OCI-LY3 (cell line): ENCODE data around the gene FOXA1.

ENCODE experiments used
- H2AFZ ChIP-seq: fragments of 200-600, 300-600 bp; shearing (Covaris generic); 2 replicates; pipeline ENCODE4 v1.6.0; 2014; ENCODE audit warnings: antibody characterized with exemption, low read depth, low read length
- H3K27ac ChIP-seq: fragments of 200-600, 300-600 bp; sonication (generic); 2 replicates; pipeline ENCODE4 v1.5.1; 2014; ENCODE audit warnings: mild to moderate bottlenecking, low read length, moderate library complexity, mixed read lengths
- H3K27me3 ChIP-seq: fragments of 200-600, 300-600 bp; sonication (generic); 2 replicates; pipeline ENCODE4 v1.6.1; 2014; ENCODE audit warnings: low read depth, low read length, mixed read lengths
- H3K36me3 ChIP-seq: fragments of 200-600, 300-600 bp; sonication (generic); replicated peaks from 2 replicates; pipeline ENCODE3; 2014; ENCODE audit warnings: low read depth, low read length, mixed read lengths
- H3K4me1 ChIP-seq: fragments of 300-600, 200-600 bp; sonication (generic); 2 replicates; pipeline ENCODE4 v1.6.1; 2014; ENCODE audit warnings: low read length, mixed read lengths
- H3K4me2 ChIP-seq: fragments of 200-600, 300-600 bp; sonication (generic); 2 replicates; pipeline ENCODE4 v1.6.1; 2014; ENCODE audit warnings: low read length, mixed read lengths
- H3K4me3 ChIP-seq: fragments of 300-600, 200-600 bp; sonication (generic); 2 replicates; pipeline ENCODE4 v1.5.1; 2014; ENCODE audit warnings: antibody characterized with exemption, mild to moderate bottlenecking, low read length, moderate library complexity
- H3K79me2 ChIP-seq: fragments of 300-600, 200-600 bp; shearing (Covaris generic); 2 replicates; pipeline ENCODE4 v1.6.1; 2014; ENCODE audit warnings: mild to moderate bottlenecking, low read length, mixed read lengths
- H3K9ac ChIP-seq: fragments of 300-600, 200-600 bp; shearing (Covaris generic); 2 replicates; pipeline ENCODE4 v1.6.0; 2014; ENCODE audit warnings: mild to moderate bottlenecking, low read length, moderate library complexity
- H3K9me3 ChIP-seq: fragments of 200-600, 300-600 bp; shearing (Covaris generic); 2 replicates; pipeline ENCODE4 v1.6.1; 2014; ENCODE audit warnings: low read length, mixed read lengths; ENCODE audit not compliant: insufficient read depth
- H4K20me1 ChIP-seq: fragments of 200-600, 300-600 bp; sonication (generic); 2 replicates; pipeline ENCODE4 v1.6.1; 2016; ENCODE audit warnings: low read length, mixed read lengths; ENCODE audit not compliant: insufficient read depth
- EZH2phosphoT487 ChIP-seq: fragments of 200-600 bp; shearing (Covaris generic); IDR thresholded peaks from 2 replicates; pipeline ENCODE4 v1.6.1; 2018; ENCODE audit warnings: antibody characterized with exemption, mixed run types, low read depth
- TF ChIP-seq, protein P1 (sequence below): fragments of 200-600, 300-600 bp; sonication (generic); IDR thresholded peaks from 2 replicates; pipeline ENCODE4 v1.5.1; 2014; ENCODE audit warnings: antibody characterized with exemption, low read length, low read depth

Gene FOXA1

DNA sequence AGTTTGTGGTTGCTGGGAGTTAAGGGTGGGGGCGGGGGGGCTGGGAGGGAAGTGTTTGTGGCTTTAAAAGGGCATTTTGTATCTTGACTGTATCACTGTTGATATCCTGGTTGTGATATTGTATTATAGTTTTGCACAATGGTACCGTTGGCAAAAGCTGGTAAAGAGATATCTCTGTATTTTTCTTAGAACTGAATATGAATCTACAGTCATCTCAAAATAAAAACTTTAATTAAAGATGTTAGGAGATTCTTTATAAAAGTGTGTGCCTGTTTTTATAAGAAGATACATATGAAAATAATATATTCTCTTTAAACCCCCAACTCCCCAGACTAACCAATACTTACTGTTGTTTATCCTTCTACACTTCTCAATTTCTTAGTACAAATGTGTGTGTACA is 43.5 kb upstream of the FOXA1 start:
- TF ChIP-seq, protein P1, sequence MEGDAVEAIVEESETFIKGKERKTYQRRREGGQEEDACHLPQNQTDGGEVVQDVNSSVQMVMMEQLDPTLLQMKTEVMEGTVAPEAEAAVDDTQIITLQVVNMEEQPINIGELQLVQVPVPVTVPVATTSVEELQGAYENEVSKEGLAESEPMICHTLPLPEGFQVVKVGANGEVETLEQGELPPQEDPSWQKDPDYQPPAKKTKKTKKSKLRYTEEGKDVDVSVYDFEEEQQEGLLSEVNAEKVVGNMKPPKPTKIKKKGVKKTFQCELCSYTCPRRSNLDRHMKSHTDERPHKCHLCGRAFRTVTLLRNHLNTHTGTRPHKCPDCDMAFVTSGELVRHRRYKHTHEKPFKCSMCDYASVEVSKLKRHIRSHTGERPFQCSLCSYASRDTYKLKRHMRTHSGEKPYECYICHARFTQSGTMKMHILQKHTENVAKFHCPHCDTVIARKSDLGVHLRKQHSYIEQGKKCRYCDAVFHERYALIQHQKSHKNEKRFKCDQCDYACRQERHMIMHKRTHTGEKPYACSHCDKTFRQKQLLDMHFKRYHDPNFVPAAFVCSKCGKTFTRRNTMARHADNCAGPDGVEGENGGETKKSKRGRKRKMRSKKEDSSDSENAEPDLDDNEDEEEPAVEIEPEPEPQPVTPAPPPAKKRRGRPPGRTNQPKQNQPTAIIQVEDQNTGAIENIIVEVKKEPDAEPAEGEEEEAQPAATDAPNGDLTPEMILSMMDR = no peak
- no peak for TF ChIP-seq EZH2phosphoT487

DNA sequence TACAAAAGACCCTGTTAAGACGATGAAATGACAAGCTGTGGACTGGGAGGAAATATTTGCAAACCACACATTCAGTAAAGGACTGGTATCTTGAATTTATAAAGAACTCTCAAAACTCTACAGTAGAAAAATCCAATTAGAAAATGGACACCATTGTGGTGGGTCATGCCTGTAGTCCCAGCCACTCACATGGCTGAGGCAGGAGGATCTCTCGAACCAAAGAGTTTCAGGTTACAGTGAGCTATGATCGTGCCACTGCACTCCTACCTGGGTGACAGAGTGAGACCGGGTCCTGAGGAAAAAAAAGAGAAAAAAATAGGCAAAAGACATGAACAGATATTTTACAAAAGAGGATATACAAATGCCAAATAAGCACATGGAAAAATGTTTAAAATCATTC is 42.3 kb upstream of the FOXA1 start:
- Histone ChIP-seq H3K27me3 (no peaks in the 10 kb centered on the region), H2AFZ (no peak overlapping the region), H3K4me2 (no peak overlapping the region), H3K79me2 (no peaks in the 10 kb centered on the region), H3K4me1 (no peaks in the 10 kb centered on the region), H4K20me1 (no peaks in the 10 kb centered on the region), H3K4me3 (no peak overlapping the region), H3K27ac (no peak overlapping the region), H3K36me3 (no peaks in the 10 kb centered on the region), H3K9ac (no peak overlapping the region), H3K9me3 (no peaks in the 10 kb centered on the region)
- no peak for TF ChIP-seq EZH2phosphoT487
- TF ChIP-seq, protein P1 = no peak

More for the DNA sequence above, 43.5 kb upstream of the FOXA1 start:
- H3K27me3 ChIP-seq = no peaks in the 10 kb centered on the region
- H2AFZ ChIP-seq = no peak overlapping the region
- H3K79me2 ChIP-seq = no peaks in the 10 kb centered on the region
- no peaks in the 10 kb centered on the region for H4K20me1 ChIP-seq
- no peak overlapping the region for H3K4me2 ChIP-seq
- no peaks in the 10 kb centered on the region for H3K4me1 ChIP-seq
- no peaks in the 10 kb centered on the region for H3K9me3 ChIP-seq
- H3K27ac ChIP-seq = no peak overlapping the region
- H3K9ac ChIP-seq = no peak overlapping the region
- no peaks in the 10 kb centered on the region for H3K36me3 ChIP-seq
- H3K4me3 ChIP-seq = no peak overlapping the region

DNA sequence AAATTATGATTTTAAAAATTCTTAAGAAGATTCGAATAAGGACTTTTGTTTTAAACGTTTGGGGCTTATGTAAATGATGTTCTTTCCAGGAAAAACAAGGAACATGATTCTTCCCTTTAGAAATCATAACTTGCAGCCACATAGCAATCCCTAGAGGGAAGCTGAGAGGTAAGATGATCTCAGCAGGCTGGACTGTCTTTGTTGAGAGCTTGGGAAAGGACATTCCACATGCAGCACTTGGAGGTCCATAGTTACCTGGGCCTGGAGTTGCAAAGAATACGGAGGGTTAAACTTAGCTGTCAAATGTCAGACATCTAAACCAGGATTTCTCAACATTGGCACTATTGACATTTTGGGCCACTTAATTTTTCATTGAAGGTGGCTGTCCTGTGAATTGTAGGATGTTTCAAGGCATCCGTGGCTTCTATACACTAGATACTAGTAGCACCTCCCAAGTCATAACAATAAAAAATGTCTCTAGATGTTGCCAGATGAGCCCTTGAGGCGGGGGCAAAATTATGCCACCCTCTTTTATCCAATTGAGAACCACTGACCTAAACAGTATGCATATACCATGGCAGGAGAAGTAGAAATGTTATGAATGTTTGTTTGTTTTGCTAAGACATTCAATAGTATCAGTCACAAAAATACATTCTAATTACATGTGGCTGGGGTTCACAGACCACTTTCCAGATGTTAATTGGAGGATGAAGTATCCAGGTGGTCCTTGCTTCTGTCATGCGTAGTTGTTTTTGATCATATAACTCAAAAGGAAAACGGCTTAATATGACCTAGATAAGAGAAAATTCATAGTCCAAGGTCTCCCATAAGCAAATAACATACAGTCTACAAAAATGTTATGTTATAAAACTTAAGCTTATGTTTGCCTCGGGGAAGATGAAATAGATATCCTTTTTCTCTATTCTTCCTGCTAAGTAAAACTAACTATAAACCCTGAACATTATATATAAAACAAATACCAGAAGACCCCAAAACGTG is 30.8 kb upstream of the FOXA1 start:
- Histone ChIP-seq H3K36me3 (no peaks in the 10 kb centered on the region), H3K79me2 (no peaks in the 10 kb centered on the region), H3K9ac (no peak overlapping the region), H4K20me1 (no peaks in the 10 kb centered on the region), H2AFZ (no peak overlapping the region), H3K4me3 (no peak overlapping the region), H3K27ac (no peak overlapping the region), H3K4me1 (no peaks in the 10 kb centered on the region), H3K4me2 (no peak overlapping the region), H3K9me3 (no peaks in the 10 kb centered on the region), H3K27me3 (no peaks in the 10 kb centered on the region)
- no peak for TF ChIP-seq EZH2phosphoT487
- TF ChIP-seq, protein P1 = no peak

DNA sequence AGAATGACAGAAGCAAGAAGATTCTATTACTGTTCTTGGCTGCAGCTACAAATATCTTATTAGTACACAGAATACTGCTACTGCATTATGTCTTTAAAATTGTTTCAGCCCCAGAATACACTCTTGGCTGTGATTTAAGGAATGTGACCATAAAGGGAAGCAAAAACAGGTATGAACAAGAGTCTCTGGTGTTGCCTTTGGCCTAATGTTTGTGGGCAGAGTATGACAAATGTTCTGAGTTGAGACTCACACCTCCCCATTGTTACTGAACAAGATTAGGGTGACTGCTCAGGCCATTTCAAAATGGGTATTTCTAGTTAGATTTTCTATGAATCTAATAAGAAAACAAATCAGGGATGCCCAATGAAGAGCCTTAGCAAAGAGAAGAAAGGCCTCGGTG is 28.9 kb upstream of the FOXA1 start:
- H2AFZ ChIP-seq = no peak overlapping the region
- H3K27me3 ChIP-seq = no peaks in the 10 kb centered on the region
- H3K36me3 ChIP-seq = no peaks in the 10 kb centered on the region
- H3K79me2 ChIP-seq = no peaks in the 10 kb centered on the region
- no peaks in the 10 kb centered on the region for H3K4me1 ChIP-seq
- H3K9me3 ChIP-seq = no peaks in the 10 kb centered on the region
- no peak overlapping the region for H3K4me3 ChIP-seq
- no peaks in the 10 kb centered on the region for H4K20me1 ChIP-seq
- H3K27ac ChIP-seq = no peak overlapping the region
- H3K9ac ChIP-seq = no peak overlapping the region
- TF ChIP-seq, protein P1 = no peak
- TF ChIP-seq EZH2phosphoT487 = no peak
- H3K4me2 ChIP-seq = no peak overlapping the region
